Measurements from ENCODE around the gene IFNGR2. TPM values are rescaled to one million over a fixed set of nuclear protein-coding genes. Genes with fewer than 3 reads are reported as not detected.

IFNGR2 gene
- total RNA-seq, 1 donor from 2014 or later, result 61.3 TPM

DNA sequence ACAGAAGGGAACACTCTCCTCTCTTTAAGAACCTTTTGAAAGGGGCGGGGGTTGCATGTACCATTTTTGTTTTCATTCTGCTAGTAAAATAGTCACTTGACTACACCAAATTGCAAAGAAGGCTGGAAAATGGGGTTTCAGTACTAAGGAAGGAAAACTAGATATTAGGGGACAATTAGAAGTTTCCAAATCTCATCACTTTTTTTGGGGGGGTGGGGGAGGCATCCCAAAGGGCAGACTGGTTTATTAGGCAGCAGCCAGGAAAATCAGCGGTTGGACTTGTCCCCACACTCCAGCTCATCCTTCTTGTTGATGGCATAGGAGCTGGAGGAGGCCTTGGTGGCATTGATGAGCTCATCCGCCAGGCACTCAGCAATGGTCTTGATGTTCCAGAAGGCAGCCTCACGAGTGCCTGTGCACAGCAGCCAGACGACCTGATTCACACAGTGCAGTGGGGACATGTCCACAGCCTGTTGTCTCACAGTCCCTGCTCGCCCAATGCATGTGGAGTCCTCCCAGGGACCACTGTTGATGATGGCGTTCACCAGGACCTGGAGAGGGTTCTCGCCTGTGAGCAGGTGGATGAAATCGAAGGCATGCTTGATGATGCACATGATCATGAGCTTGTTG is 78.2 kb downstream of the IFNGR2 start:
- no peak for DNase-seq (ENCODE audit: low spot score)

Other genes starting within 250 kb of the IFNGR2 start
- gene IFNAR2, start 173.5 kb upstream of the IFNGR2 start, total RNA-seq, result 31.5 TPM
- 31.2 TPM for gene IL10RB, start 137.0 kb upstream of the IFNGR2 start, total RNA-seq
- gene IFNAR1, start 78.4 kb upstream of the IFNGR2 start, total RNA-seq, result 59.0 TPM
- 95.0 TPM for gene TMEM50B, start 76.6 kb downstream of the IFNGR2 start, total RNA-seq
- gene DNAJC28, start 88.3 kb downstream of the IFNGR2 start, total RNA-seq, result 2.8 TPM
- 51.9 TPM for gene GART, start 138.7 kb downstream of the IFNGR2 start, total RNA-seq
- gene SON, start 139.6 kb downstream of the IFNGR2 start, total RNA-seq, result 257 TPM
- gene DONSON, start 185.3 kb downstream of the IFNGR2 start, total RNA-seq, result 10.1 TPM
- gene CRYZL1, start 238.3 kb downstream of the IFNGR2 start, total RNA-seq, result 29.1 TPM
- 48.0 TPM for gene ITSN1, start 239.1 kb downstream of the IFNGR2 start, total RNA-seq